Activated CD4-positive, alpha-beta T cell treated with anti-CD3 and anti-CD28 coated beads, Interleukin-2, amount 50 U/mL, for 48 hours (primary cell): Measurements from ENCODE around the gene CENPA.
"Not testable (repeated sequence)": the region's sequence is repeated elsewhere in the genome, so short reads cannot be mapped to it uniquely, and the experiment has no call there.

ENCODE experiments used
- DNase-seq, 2 experiments: peaks; one replicate each; pipeline ENCODE4 v3.0.0-alpha.2; 2020

The CENPA gene

GRCh38 chr2:26785431-26786206, at the start of gene CENPA:
TSS of gene CENPA (plus strand) at chr2:26786056. CDS start at chr2:26786197, 141 bp downstream.
- peak; percentile 93 to 97 for DNase-seq

- DNase-seq: no peak
Observed at GRCh38 chr2:26737221-26737620, 48.6 kb upstream of the CENPA start.

GRCh38 chr2:26738481-26738880, 47.4 kb upstream of the CENPA start:
- no peak for DNase-seq

- no peak for DNase-seq
Observed at GRCh38 chr2:26739514-26739913, 46.3 kb upstream of the CENPA start.

GRCh38 chr2:26740346-26740745, 45.5 kb upstream of the CENPA start:
- DNase-seq: no peak

- no peak for DNase-seq
Observed at GRCh38 chr2:26740890-26741302, 45.0 kb upstream of the CENPA start.

- DNase-seq: no peak
Observed at GRCh38 chr2:26742048-26742770, 43.6 kb upstream of the CENPA start.

GRCh38 chr2:26743852-26744251, 42.0 kb upstream of the CENPA start:
- no peak for DNase-seq

GRCh38 chr2:26744953-26745352, 40.9 kb upstream of the CENPA start:
- no peak for DNase-seq

GRCh38 chr2:26745609-26746327, 40.1 kb upstream of the CENPA start:
- peak; percentile 85 to 87 for DNase-seq

- DNase-seq: no peak
Observed at GRCh38 chr2:26746934-26747333, 38.9 kb upstream of the CENPA start.

- not testable (repeated sequence) for DNase-seq
Observed at GRCh38 chr2:26749787-26750420, 36.0 kb upstream of the CENPA start.

GRCh38 chr2:26750467-26750866, 35.4 kb upstream of the CENPA start:
- not testable (repeated sequence) for DNase-seq

- no peak for DNase-seq
Observed at GRCh38 chr2:26752656-26753055, 33.2 kb upstream of the CENPA start.

- no peak for DNase-seq
Observed at GRCh38 chr2:26754539-26754938, 31.3 kb upstream of the CENPA start.

- DNase-seq: no peak
Observed at GRCh38 chr2:26754972-26755670, 30.7 kb upstream of the CENPA start.

GRCh38 chr2:26756337-26756736, 29.5 kb upstream of the CENPA start:
- DNase-seq: no peak

GRCh38 chr2:26757873-26758789, 27.7 kb upstream of the CENPA start:
- DNase-seq: peak; percentile 20 to 34

GRCh38 chr2:26758790-26759321, 27.0 kb upstream of the CENPA start:
- DNase-seq: no peak

- no peak for DNase-seq
Observed at GRCh38 chr2:26759845-26760244, 26.0 kb upstream of the CENPA start.

- not testable (repeated sequence) for DNase-seq
Observed at GRCh38 chr2:26760991-26761390, 24.9 kb upstream of the CENPA start.
